ENCODE results near the gene ALDH2. TPM values are rescaled to one million over a fixed set of nuclear protein-coding genes. Genes with fewer than 3 reads are reported as not detected.
"Not testable (repeated sequence)": the region's sequence is repeated elsewhere in the genome, so short reads cannot be mapped to it uniquely, and the experiment has no call there.

Gene ALDH2
- total and polyA plus RNA-seq, 10 of the 15 experiments (the other 5 are each of a cell fraction or from before 2014, with no cell fraction given) = 1.4 to 16.4 (median 8.7) TPM

DNA sequence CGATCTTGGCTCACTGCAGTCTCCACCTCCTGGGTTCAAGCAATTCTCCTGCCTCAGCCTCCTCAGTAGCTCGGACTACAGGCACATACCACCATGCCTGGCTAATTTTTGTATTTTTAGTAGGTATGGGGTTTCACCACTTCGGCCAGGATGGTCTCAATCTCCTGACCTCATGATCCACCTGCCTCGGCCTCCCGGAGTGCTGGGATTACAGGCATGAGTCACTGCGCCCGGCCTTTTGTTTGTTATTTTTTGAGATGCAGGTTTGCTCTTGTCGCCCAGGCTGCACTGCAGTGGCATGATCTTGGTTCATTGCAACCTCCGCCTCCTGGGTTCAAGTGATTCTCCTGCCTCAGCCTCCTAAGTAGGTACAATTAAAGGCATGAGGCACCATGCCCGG is 47.4 kb upstream of the ALDH2 start:
- H3K79me2 ChIP-seq (ENCODE audit: control insufficient read depth, insufficient read depth, low read length); intact Hi-C loops (cut with micrococcal nuclease; ENCODE audit: unreplicated experiment); SMC1A ChIA-PET (ENCODE audit: uncharacterized antibody, unreplicated experiment); H3K27me3 ChIP-seq (replicated peaks in 1 of 2; ENCODE audit: control insufficient read depth in 2 of 2, insufficient read depth in 2 of 2, low read length in 1 of 2); FAIRE-seq; POLR2A ChIA-PET; H3K36me3 ChIP-seq (ENCODE audit: control insufficient read depth in 2 of 2, insufficient read depth in 2 of 2, low read length in 1 of 2); H3K4me2 ChIP-seq (ENCODE audit: control insufficient read depth, insufficient read depth); H3K27ac ChIP-seq (ENCODE audit: control insufficient read depth, insufficient read depth); ATAC-seq; H3K9ac ChIP-seq (ENCODE audit: control insufficient read depth, insufficient read depth, low read length); H3K4me1 ChIP-seq (ENCODE audit: control insufficient read depth, insufficient read depth, low read length); H3K9me3 ChIP-seq (replicated peaks; ENCODE audit: control insufficient read depth, insufficient read depth, low read length); H2AFZ ChIP-seq (ENCODE audit: control insufficient read depth, low read depth, low read length); H4K20me1 ChIP-seq (ENCODE audit: control insufficient read depth, insufficient read depth); DNase-seq (ENCODE audit: low read depth, low spot score); BruUV-seq (replicated peaks); in situ Hi-C loops (cut with MboI); RAD21 ChIA-PET (ENCODE audit: unreplicated experiment); H3K4me3 ChIP-seq: not testable (repeated sequence)
- CTCF ChIA-PET = interaction anchor here (0.6 to 1.0 kb wide), 2 partner anchors 10 to 687 kb away, joined by 3 read pairs; no protein-coding TSS in a partner anchor
- 99% methylated on average over 10 of the region's 10 CpGs for WGBS (ENCODE audit: insufficient coverage, insufficient replicate concordance, low lambda C conversion rate, missing lambda C conversion rate)

DNA sequence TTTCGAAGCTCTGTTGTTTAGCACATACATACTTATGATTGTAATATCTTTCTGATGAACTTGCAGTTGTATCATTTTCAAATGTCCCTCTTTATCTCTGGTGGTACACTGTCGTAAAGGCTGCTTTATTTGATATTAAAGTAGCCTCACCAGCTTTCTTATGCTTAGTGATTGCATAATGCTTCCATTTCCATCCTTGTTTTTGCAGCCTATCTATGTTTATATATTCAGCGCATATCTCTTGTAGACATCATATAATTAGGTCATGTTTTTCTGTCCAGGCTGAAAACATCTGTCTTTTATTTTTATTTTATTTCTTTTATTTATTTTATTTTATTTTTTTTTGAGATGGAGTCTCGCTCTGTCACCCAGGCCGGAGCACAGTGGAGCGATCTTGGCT is 46.3 kb upstream of the ALDH2 start:
- Histone ChIP-seq H3K9ac (ENCODE audit: control insufficient read depth, insufficient read depth, low read length) (no peak overlapping the region), H3K27ac (ENCODE audit: control insufficient read depth, insufficient read depth) (no peak overlapping the region), H3K9me3 (replicated peaks; ENCODE audit: control insufficient read depth, insufficient read depth, low read length) (no peaks in the 10 kb centered on the region), H3K4me2 (ENCODE audit: control insufficient read depth, insufficient read depth) (no peak overlapping the region), H3K4me1 (ENCODE audit: control insufficient read depth, insufficient read depth, low read length) (no peaks in the 10 kb centered on the region), H3K79me2 (ENCODE audit: control insufficient read depth, insufficient read depth, low read length) (no peaks in the 10 kb centered on the region), H3K27me3 (replicated peaks in 1 of 2; ENCODE audit: control insufficient read depth in 2 of 2, insufficient read depth in 2 of 2, low read length in 1 of 2) (no peaks in the 10 kb centered on the region), H3K36me3 (ENCODE audit: control insufficient read depth in 2 of 2, insufficient read depth in 2 of 2, low read length in 1 of 2) (no peaks in the 10 kb centered on the region; a peak in 3 of 4 replicates), H2AFZ (ENCODE audit: control insufficient read depth, low read depth, low read length) (no peak overlapping the region), H3K4me3 (no peak overlapping the region), H4K20me1 (ENCODE audit: control insufficient read depth, insufficient read depth) (no peaks in the 10 kb centered on the region)
- ChIA-PET RAD21 (ENCODE audit: unreplicated experiment) (no interaction called here), CTCF (interaction anchor here (1.0 kb wide), 1 partner anchor 9 kb away, joined by 3 read pairs; no protein-coding TSS in a partner anchor), SMC1A (ENCODE audit: uncharacterized antibody, unreplicated experiment) (no interaction called here), POLR2A (no interaction called here)
- no TSS peak for BruUV-seq (replicated peaks)
- WGBS (ENCODE audit: insufficient coverage, insufficient replicate concordance, low lambda C conversion rate, missing lambda C conversion rate) = 96% methylated on average over 6 of the region's 6 CpGs
- TF ChIP-seq, protein P1, sequence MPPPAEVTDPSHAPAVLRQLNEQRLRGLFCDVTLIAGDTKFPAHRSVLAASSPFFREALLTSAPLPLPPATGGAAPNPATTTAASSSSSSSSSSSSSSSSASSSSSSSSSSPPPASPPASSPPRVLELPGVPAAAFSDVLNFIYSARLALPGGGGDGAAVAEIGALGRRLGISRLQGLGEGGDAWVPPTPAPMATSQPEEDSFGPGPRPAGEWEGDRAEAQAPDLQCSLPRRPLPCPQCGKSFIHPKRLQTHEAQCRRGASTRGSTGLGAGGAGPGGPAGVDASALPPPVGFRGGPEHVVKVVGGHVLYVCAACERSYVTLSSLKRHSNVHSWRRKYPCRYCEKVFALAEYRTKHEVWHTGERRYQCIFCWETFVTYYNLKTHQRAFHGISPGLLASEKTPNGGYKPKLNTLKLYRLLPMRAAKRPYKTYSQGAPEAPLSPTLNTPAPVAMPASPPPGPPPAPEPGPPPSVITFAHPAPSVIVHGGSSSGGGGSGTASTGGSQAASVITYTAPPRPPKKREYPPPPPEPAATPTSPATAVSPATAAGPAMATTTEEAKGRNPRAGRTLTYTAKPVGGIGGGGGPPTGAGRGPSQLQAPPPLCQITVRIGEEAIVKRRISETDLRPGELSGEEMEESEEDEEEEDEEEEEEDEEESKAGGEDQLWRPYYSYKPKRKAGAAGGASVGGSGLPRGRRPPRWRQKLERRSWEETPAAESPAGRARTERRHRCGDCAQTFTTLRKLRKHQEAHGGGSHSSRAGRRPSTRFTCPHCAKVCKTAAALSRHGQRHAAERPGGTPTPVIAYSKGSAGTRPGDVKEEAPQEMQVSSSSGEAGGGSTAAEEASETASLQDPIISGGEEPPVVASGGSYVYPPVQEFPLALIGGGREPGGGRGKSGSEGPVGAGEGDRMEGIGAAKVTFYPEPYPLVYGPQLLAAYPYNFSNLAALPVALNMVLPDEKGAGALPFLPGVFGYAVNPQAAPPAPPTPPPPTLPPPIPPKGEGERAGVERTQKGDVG (CRISPR knock-in tag; IDR thresholded peaks at IDR 0.05) = no peak
- TF ChIP-seq CBX3 (IDR thresholded peaks at IDR 0.05; ENCODE audit: borderline replicate concordance, low read depth) = no peak
- TF ChIP-seq STAT3 (IDR thresholded peaks at IDR 0.05; ENCODE audit: low read depth, low read length) = no peak
- TF ChIP-seq RCOR1 (conservative IDR thresholded peaks at IDR 0.05; ENCODE audit: low read depth, low read length) = no peak
- TF ChIP-seq, protein P2, sequence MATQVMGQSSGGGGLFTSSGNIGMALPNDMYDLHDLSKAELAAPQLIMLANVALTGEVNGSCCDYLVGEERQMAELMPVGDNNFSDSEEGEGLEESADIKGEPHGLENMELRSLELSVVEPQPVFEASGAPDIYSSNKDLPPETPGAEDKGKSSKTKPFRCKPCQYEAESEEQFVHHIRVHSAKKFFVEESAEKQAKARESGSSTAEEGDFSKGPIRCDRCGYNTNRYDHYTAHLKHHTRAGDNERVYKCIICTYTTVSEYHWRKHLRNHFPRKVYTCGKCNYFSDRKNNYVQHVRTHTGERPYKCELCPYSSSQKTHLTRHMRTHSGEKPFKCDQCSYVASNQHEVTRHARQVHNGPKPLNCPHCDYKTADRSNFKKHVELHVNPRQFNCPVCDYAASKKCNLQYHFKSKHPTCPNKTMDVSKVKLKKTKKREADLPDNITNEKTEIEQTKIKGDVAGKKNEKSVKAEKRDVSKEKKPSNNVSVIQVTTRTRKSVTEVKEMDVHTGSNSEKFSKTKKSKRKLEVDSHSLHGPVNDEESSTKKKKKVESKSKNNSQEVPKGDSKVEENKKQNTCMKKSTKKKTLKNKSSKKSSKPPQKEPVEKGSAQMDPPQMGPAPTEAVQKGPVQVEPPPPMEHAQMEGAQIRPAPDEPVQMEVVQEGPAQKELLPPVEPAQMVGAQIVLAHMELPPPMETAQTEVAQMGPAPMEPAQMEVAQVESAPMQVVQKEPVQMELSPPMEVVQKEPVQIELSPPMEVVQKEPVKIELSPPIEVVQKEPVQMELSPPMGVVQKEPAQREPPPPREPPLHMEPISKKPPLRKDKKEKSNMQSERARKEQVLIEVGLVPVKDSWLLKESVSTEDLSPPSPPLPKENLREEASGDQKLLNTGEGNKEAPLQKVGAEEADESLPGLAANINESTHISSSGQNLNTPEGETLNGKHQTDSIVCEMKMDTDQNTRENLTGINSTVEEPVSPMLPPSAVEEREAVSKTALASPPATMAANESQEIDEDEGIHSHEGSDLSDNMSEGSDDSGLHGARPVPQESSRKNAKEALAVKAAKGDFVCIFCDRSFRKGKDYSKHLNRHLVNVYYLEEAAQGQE (IDR thresholded peaks at IDR 0.05; ENCODE audit: low read depth, low read length) = no peak
- no peak for TF ChIP-seq NR2C1 (IDR thresholded peaks at IDR 0.05)
- no peak for TF ChIP-seq JUNB (IDR thresholded peaks at IDR 0.05)
- no peak for ATAC-seq
- no peak for DNase-seq (ENCODE audit: low read depth, low spot score)
- FAIRE-seq = no peak
- intact Hi-C loops (cut with micrococcal nuclease; ENCODE audit: unreplicated experiment) = no loop called here
- in situ Hi-C loops (cut with MboI) = no loop called here

All from GM12878 (cell line).